Measurements from ENCODE around the gene PCP4.

The PCP4 gene

DNA sequence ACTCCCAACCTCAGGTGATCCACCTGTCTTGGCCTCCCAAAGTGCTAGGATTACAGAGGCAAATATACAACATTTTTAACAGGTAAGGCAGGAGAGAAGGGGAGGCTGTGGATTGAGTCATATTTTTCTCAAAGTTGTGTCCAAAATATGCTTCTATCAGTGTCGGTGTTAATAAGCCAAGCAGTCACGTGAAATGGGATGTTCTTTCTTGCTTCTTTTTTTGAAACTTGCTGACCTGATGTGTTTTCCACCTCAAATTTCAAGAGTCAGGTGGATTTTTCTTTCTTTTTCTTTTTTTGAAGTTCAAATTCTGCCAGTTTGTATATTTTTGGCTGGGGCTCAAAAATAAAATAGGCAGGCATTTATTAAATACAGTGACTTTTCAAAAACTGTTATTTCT, 91.5 kb downstream of the PCP4 start:
- no peak for TF ChIP-seq EZH2phosphoT487 (IDR thresholded peaks at IDR 0.05; ENCODE audit: borderline replicate concordance)
- TF ChIP-seq, protein P1, sequence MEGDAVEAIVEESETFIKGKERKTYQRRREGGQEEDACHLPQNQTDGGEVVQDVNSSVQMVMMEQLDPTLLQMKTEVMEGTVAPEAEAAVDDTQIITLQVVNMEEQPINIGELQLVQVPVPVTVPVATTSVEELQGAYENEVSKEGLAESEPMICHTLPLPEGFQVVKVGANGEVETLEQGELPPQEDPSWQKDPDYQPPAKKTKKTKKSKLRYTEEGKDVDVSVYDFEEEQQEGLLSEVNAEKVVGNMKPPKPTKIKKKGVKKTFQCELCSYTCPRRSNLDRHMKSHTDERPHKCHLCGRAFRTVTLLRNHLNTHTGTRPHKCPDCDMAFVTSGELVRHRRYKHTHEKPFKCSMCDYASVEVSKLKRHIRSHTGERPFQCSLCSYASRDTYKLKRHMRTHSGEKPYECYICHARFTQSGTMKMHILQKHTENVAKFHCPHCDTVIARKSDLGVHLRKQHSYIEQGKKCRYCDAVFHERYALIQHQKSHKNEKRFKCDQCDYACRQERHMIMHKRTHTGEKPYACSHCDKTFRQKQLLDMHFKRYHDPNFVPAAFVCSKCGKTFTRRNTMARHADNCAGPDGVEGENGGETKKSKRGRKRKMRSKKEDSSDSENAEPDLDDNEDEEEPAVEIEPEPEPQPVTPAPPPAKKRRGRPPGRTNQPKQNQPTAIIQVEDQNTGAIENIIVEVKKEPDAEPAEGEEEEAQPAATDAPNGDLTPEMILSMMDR (conservative IDR thresholded peaks at IDR 0.05; ENCODE audit: low read length): no peak
- no peak overlapping the region for H3K4me3 ChIP-seq (ENCODE audit: low read length, poor library complexity, severe bottlenecking)
- no peaks in the 10 kb centered on the region for H3K27me3 ChIP-seq (ENCODE audit: insufficient read depth, low read length, poor library complexity, severe bottlenecking)
- no peak overlapping the region for H3K4me2 ChIP-seq (ENCODE audit: low read depth, low read length, poor library complexity, severe bottlenecking)
- no peaks in the 10 kb centered on the region for H3K79me2 ChIP-seq (ENCODE audit: insufficient read depth, low read length)
- H4K20me1 ChIP-seq (ENCODE audit: insufficient read depth, low read length, poor library complexity, severe bottlenecking): no peaks in the 10 kb centered on the region
- 0 out of 2 replicates have a peak, but pooled peaks cover under 1% of the 10 kb centered on the region for H3K9me3 ChIP-seq (ENCODE audit: insufficient read depth, low read depth, low read length)
- H3K9ac ChIP-seq (ENCODE audit: low read depth, low read length, poor library complexity, severe bottlenecking): no peak overlapping the region
- no peak overlapping the region for H2AFZ ChIP-seq (ENCODE audit: low read length)
- H3F3A ChIP-seq (ENCODE audit: low read depth): no peaks in the 10 kb centered on the region
- no peaks in the 10 kb centered on the region for H3K4me1 ChIP-seq (ENCODE audit: insufficient read depth, low read length, poor library complexity, severe bottlenecking)
- H3K36me3 ChIP-seq (ENCODE audit: insufficient read depth, low read length): no peaks in the 10 kb centered on the region
- no peaks in the 10 kb centered on the region for H3K9me2 ChIP-seq (replicated peaks; ENCODE audit: low read depth, low read length)

DNA sequence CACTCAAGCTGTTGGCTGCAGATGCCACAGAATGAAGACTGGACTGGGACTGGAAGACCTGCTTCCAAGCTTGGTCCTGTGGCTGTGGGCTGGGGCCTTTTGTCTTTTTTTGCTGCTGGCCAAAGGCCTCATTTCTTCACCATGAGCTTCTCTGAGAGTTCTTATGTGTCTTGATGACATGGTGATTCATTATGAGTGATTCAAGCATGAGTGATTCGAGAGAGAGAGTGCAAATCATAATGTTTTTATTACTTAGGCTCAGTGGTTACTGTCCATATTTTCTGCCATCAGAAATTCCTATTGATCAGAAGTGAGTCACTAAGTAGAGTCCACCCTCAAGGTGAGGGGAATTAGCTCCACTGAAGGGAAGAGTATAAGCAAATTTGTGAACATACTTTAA, 94.0 kb downstream of the PCP4 start:
- Histone ChIP-seq H3K4me2 (ENCODE audit: low read depth, low read length, poor library complexity, severe bottlenecking) (no peak overlapping the region), H3K27me3 (ENCODE audit: insufficient read depth, low read length, poor library complexity, severe bottlenecking) (no peaks in the 10 kb centered on the region), H4K20me1 (ENCODE audit: insufficient read depth, low read length, poor library complexity, severe bottlenecking) (no peaks in the 10 kb centered on the region), H3F3A (ENCODE audit: low read depth) (no peaks in the 10 kb centered on the region), H3K4me3 (ENCODE audit: low read length, poor library complexity, severe bottlenecking) (no peak overlapping the region), H3K9ac (ENCODE audit: low read depth, low read length, poor library complexity, severe bottlenecking) (no peak overlapping the region), H2AFZ (ENCODE audit: low read length) (no peak overlapping the region), H3K4me1 (ENCODE audit: insufficient read depth, low read length, poor library complexity, severe bottlenecking) (no peaks in the 10 kb centered on the region), H3K9me2 (replicated peaks; ENCODE audit: low read depth, low read length) (no peaks in the 10 kb centered on the region), H3K79me2 (ENCODE audit: insufficient read depth, low read length) (no peaks in the 10 kb centered on the region), H3K9me3 (ENCODE audit: insufficient read depth, low read depth, low read length) (0 out of 2 replicates have a peak, but pooled peaks cover 4% of the 10 kb centered on the region), H3K36me3 (ENCODE audit: insufficient read depth, low read length) (no peaks in the 10 kb centered on the region)
- TF ChIP-seq, protein P1 (conservative IDR thresholded peaks at IDR 0.05; ENCODE audit: low read length): no peak
- no peak for TF ChIP-seq EZH2phosphoT487 (IDR thresholded peaks at IDR 0.05; ENCODE audit: borderline replicate concordance)

DNA sequence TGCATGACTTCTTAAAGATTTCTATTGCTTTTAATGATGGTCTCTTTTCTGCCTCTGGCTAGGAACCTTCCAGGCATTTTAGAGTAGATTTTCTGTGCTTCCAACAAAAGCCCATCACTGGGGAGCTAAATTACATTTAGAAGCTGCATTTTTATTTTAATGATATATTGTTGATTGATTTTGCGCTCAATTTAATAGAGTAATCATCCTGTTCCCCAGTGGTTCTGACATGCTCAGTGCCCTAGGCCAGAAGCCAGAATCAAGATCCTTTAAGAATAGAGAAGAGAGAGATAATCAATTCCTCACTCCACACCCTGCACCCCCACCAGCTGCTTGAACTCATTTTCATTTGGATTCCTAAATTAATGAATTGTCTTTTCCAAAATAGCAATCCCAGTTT, 97.8 kb downstream of the PCP4 start:
- Histone ChIP-seq H3K4me1 (ENCODE audit: insufficient read depth, low read length, poor library complexity, severe bottlenecking) (no peaks in the 10 kb centered on the region), H3K9me3 (ENCODE audit: insufficient read depth, low read depth, low read length) (0 out of 2 replicates have a peak, but pooled peaks cover 4% of the 10 kb centered on the region), H3K9ac (ENCODE audit: low read depth, low read length, poor library complexity, severe bottlenecking) (no peak overlapping the region), H3K79me2 (ENCODE audit: insufficient read depth, low read length) (no peaks in the 10 kb centered on the region), H3K27me3 (ENCODE audit: insufficient read depth, low read length, poor library complexity, severe bottlenecking) (no peaks in the 10 kb centered on the region), H3K9me2 (replicated peaks; ENCODE audit: low read depth, low read length) (no peaks in the 10 kb centered on the region), H3F3A (ENCODE audit: low read depth) (no peaks in the 10 kb centered on the region), H3K36me3 (ENCODE audit: insufficient read depth, low read length) (no peaks in the 10 kb centered on the region), H3K4me2 (ENCODE audit: low read depth, low read length, poor library complexity, severe bottlenecking) (no peak overlapping the region), H2AFZ (ENCODE audit: low read length) (no peak overlapping the region), H4K20me1 (ENCODE audit: insufficient read depth, low read length, poor library complexity, severe bottlenecking) (no peaks in the 10 kb centered on the region), H3K4me3 (ENCODE audit: low read length, poor library complexity, severe bottlenecking) (no peak overlapping the region)
- TF ChIP-seq EZH2phosphoT487 (IDR thresholded peaks at IDR 0.05; ENCODE audit: borderline replicate concordance): no peak
- TF ChIP-seq, protein P1 (conservative IDR thresholded peaks at IDR 0.05; ENCODE audit: low read length): no peak

Data from Loucy (cell line).